Bronchial smooth muscle cell (primary cell): Measurements from ENCODE around the gene SP100. TPM values are rescaled to one million over a fixed set of nuclear protein-coding genes. Genes with fewer than 3 reads are reported as not detected.

ENCODE experiments used
- total RNA-seq: library from RNA; depleted of rRNA; stranded (reverse); fragments of >200 nt; gene quantifications from 2 replicates; pipeline ENCODE4 v1.2.1, GENCODE V29; 2014

Gene SP100
- 62.9 and 107 TPM in 2 replicates for total RNA-seq

GRCh38 chr2:230416061-230416721 is at the start of gene SP100:
Gene SP100 (plus strand): TSS chr2:230416201. CDS start chr2:230416297, 96 bp downstream.

Other genes with a start within 250 kb of the SP100 start
- 9.9 TPM in 2 replicates for gene SP110, start 196.2 kb upstream of the SP100 start, total RNA-seq
- 0.32 and 0.34 TPM in 2 replicates for gene SP140, start 190.5 kb upstream of the SP100 start, total RNA-seq
- 6.1 and 7.3 TPM in 2 replicates for gene SP140L, start 89.0 kb upstream of the SP100 start, total RNA-seq